RWPE1 (cell line): ENCODE measurements around the gene KCTD11.

Experiments
- CTCF ChIA-PET: fragments of 350-600 bp; sonication (Branson Sonifier 250); formaldehyde crosslinking; extraction: SDS; loops from one replicate; lab custom pipeline; 2021; lab: Yijun Ruan, JAX
- POLR2A ChIA-PET: fragments of 400-600 bp; formaldehyde crosslinking; extraction: SDS; loops from one replicate; lab custom pipeline; 2020; ENCODE audit warnings: antibody characterized with exemption; ENCODE audit not compliant: low non-redundant PET; lab: Yijun Ruan, JAX
- DNase-seq: peaks from one replicate; pipeline ENCODE4 v3.0.0; 2012; ENCODE audit warnings: low spot score
- H3K27ac ChIP-seq: fragments of 450-650 bp; 2 replicates; pipeline ENCODE4 v1.5.1; 2017
- CTCF ChIP-seq: fragments of 450-650 bp; conservative IDR thresholded peaks from 2 replicates; pipeline ENCODE4 v1.5.1; 2017; ENCODE audit warnings: low read depth, mild to moderate bottlenecking

Gene KCTD11

GRCh38 chr17:7322520-7323194 is 29.3 kb upstream of the KCTD11 start:
- no peak for TF ChIP-seq CTCF
- CTCF ChIA-PET, result interaction anchor here (0.6 kb wide), 2 partner anchors 94 to 102 kb away, joined by 3 read pairs; no protein-coding TSS in a partner anchor
- POLR2A ChIA-PET, result no interaction called here
- no peak overlapping the region for H3K27ac ChIP-seq
- DNase-seq, result no peak

- CTCF ChIA-PET, result interaction anchor here (0.6 to 1.0 kb wide), 3 partner anchors 9 to 221 kb away, joined by 3 read pairs; partner anchors contain the start of gene GPS2
- peak overlapping the region; percentile 33 for H3K27ac ChIP-seq
- POLR2A ChIA-PET, result no interaction called here
- TF ChIP-seq CTCF, result peak; percentile 85
- DNase-seq, result peak; percentile 36
Observed at GRCh38 chr17:7323731-7324437, 28.1 kb upstream of the KCTD11 start.

GRCh38 chr17:7324438-7324779 is 27.6 kb upstream of the KCTD11 start:
- DNase-seq, result no peak
- peak overlapping the region; percentile 33 for H3K27ac ChIP-seq
- ChIA-PET POLR2A (interaction anchor here (0.6 kb wide), 1 partner anchor 79 kb away, joined by 3 read pairs; no protein-coding TSS in a partner anchor), CTCF (interaction anchor here (1.0 kb wide), 2 partner anchors 22 to 28 kb away, joined by 3 to 5 read pairs; no protein-coding TSS in a partner anchor)
- peak; percentile 51; the same call in 1 of the 2 replicates for TF ChIP-seq CTCF

GRCh38 chr17:7325031-7325528 is 26.9 kb upstream of the KCTD11 start:
- DNase-seq, result no peak
- no peak for TF ChIP-seq CTCF
- peak overlapping the region; percentile 33 for H3K27ac ChIP-seq
- ChIA-PET CTCF (interaction anchor here (0.6 to 1.0 kb wide), 3 partner anchors 21 to 236 kb away, joined by 3 to 5 read pairs (median 3); no protein-coding TSS in a partner anchor), POLR2A (interaction anchor here (0.6 kb wide), 1 partner anchor 78 kb away, joined by 3 read pairs; no protein-coding TSS in a partner anchor)

- ChIA-PET CTCF (interaction anchor here (0.5 to 0.8 kb wide), 2 partner anchors 16 to 45 kb away, joined by 3 to 4 read pairs; partner anchors contain the start of gene SLC2A4), POLR2A (no interaction called here)
- H3K27ac ChIP-seq, result peak overlapping the region; percentile 25; the same call in 1 of the 2 replicates
- no peak for DNase-seq
- TF ChIP-seq CTCF, result no peak
Observed at GRCh38 chr17:7326186-7326585, 25.8 kb upstream of the KCTD11 start.

DNA sequence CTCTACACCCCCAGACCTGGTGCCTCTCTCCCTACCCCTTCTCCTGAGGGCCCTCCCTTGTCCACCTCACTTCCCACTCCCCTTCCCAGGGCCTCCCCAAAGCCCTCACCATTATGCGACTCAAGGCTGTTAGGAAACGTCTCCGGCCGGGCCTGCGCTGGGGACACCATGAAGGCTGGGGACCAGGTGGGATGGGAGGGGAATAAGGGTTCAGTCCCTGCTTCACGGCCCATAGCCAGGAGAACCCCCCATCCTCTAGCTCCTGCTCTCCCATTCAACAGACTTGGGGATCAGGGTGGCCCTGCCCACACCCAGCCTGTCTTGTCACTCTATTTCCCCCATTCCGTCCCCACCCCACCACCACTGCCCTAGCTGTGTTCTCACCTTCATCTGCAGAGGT is 24.9 kb upstream of the KCTD11 start:
- DNase-seq, result no peak
- ChIA-PET CTCF (no interaction called here), POLR2A (interaction anchor here (0.6 kb wide), 1 partner anchor 24 kb away, joined by 7 read pairs; no protein-coding TSS in a partner anchor)
- peak overlapping the region; percentile 25 for H3K27ac ChIP-seq
- TF ChIP-seq CTCF, result no peak
